OCI-LY3 (cell line): ENCODE measurements around the gene DHRS13.

ENCODE experiments used
- CTCF ChIP-seq: fragments of 200-600, 300-600 bp; sonication (generic); IDR thresholded peaks from 2 replicates; pipeline ENCODE4 v1.5.1; 2014; ENCODE audit warnings: antibody characterized with exemption, low read length, low read depth
- EZH2phosphoT487 ChIP-seq: fragments of 200-600 bp; shearing (Covaris generic); IDR thresholded peaks from 2 replicates; pipeline ENCODE4 v1.6.1; 2018; ENCODE audit warnings: antibody characterized with exemption, mixed run types, low read depth

DNA sequence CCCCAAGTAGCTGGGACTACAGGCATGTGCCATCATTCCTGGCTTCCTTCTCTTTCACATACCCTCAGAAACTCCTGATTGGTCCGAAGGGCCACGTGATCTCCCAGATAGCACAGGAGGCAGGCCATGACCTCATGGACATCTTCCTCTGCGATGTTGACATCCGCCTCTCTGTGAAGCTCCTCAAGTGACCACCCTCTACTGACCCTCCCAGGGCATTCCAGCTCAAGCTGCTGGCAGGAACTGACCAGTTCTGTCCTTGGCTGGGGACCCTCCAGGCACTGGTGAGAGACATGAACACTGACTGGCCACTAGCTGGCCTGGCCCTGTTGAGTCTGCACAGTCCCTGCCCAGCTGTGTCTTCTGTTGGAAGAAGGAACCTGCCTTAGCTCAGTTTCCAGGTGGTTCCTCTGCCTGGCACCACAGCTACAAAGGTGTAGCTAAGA is 42.5 kb downstream of the DHRS13 start:
- TF ChIP-seq CTCF, result no peak
- TF ChIP-seq EZH2phosphoT487, result no peak
